Kidney (tissue), 14 donors: ENCODE measurements around the gene CCL18. TPM values are rescaled to one million over a fixed set of nuclear protein-coding genes. Genes with fewer than 3 reads are reported as not detected.
"Not testable (repeated sequence)": the region's sequence is repeated elsewhere in the genome, so short reads cannot be mapped to it uniquely, and the experiment has no call there.

Source experiments
- DNase-seq, 5 donors: peaks; one replicate each; pipeline ENCODE4 v3.0.0-alpha.2; 2013 to 2020
- FAIRE-seq: peaks from 2 replicates; lab custom pipeline; 2012; peaks lifted over from hg19 to GRCh38; lab: Jason Lieb, UNC
- H3K27ac ChIP-seq, 2 donors: one replicate each; pipeline ENCODE4 v1.7.0; 2013; ENCODE audit warnings: low read depth in 2 of 2, low read length in 2 of 2, inconsistent platforms in 1 of 2
- H3K27me3 ChIP-seq: one replicate; pipeline ENCODE4 v1.7.1; 2013; ENCODE audit warnings: low read length, inconsistent platforms; ENCODE audit not compliant: control insufficient read depth, insufficient read depth
- H3K36me3 ChIP-seq, 3 donors: one replicate each; pipeline versions ENCODE4 v1.7.0 to v1.7.1; 2013; ENCODE audit warnings: low read length in 3 of 3, control low read depth in 1 of 3, inconsistent platforms in 1 of 3; ENCODE audit not compliant: insufficient read depth in 3 of 3, control insufficient read depth in 2 of 3
- H3K4me1 ChIP-seq, 3 donors: one replicate each; pipeline versions ENCODE4 v1.7.0 to v1.7.1; 2013; ENCODE audit warnings: low read length in 3 of 3, inconsistent platforms in 1 of 3, low read depth in 1 of 3; ENCODE audit not compliant: control insufficient read depth in 2 of 3, insufficient read depth in 2 of 3
- H3K4me3 ChIP-seq, 3 donors: one replicate each; pipeline versions ENCODE4 v1.7.0 to v1.8.1; 2013; ENCODE audit warnings: low read length in 3 of 3, control low read depth in 1 of 3, inconsistent platforms in 1 of 3
- H3K9ac ChIP-seq, 3 donors: one replicate each; pipeline versions ENCODE4 v1.7.0 to v1.7.1; 2013; ENCODE audit warnings: low read length in 3 of 3, control low read depth in 1 of 3, inconsistent platforms in 1 of 3
- H3K9me3 ChIP-seq, 3 donors: one replicate each; pipeline versions ENCODE4 v1.7.0 to v1.7.1; 2013; ENCODE audit warnings: low read length in 3 of 3, control low read depth in 1 of 3, inconsistent platforms in 1 of 3; ENCODE audit not compliant: control insufficient read depth in 2 of 3, insufficient read depth in 1 of 3
- intact Hi-C: fragments of 100-400 bp; cut with DNase I; formaldehyde crosslinking; loops from one replicate; pipeline ENCODE4 v1.11.1; 2022
- polyA plus RNA-seq: library from polyadenylated mRNA; stranded (reverse); fragments of 350-450 nt; fragmentation: Illumina TruSeq; extraction: RNeasy Lipid Tissue Mini Kit (QIAGEN cat#74804); gene quantifications from one replicate; pipeline ENCODE4 v1.2.3, GENCODE V29; 2014; ENCODE audit warnings: low read depth, low replicate concordance; ENCODE audit not compliant: insufficient read depth
- total RNA-seq: library from RNA; stranded (reverse); fragmentation: NEBNext Ultra II Directional; extraction: Animal tissue kit (Norgen Biotek cat#: 25700); gene quantifications from one replicate; pipeline ENCODE4 v1.2.1, GENCODE V29; 2021
- TF ChIP-seq, protein P1 (sequence below): IDR thresholded peaks from 3 replicates; pipeline ENCODE4 v1.5.1; 2012; ENCODE audit warnings: mild to moderate bottlenecking, moderate library complexity, borderline replicate concordance; ENCODE audit not compliant: insufficient read depth; ENCODE audit errors: extremely low read depth
- donor health status: control.
- donor health status: control.
- donor health status: control.
- donor health status: control.
- donor health status: control.
- donor health status: DM: yes; HTN: yes; CAD: no.
- donor health status: Normal renal cell carcinoma (clear cell type).

The CCL18 gene
- total and polyA plus RNA-seq, 2 donors from 2014 or later: 4.5 TPM; not detected in 1

DNA sequence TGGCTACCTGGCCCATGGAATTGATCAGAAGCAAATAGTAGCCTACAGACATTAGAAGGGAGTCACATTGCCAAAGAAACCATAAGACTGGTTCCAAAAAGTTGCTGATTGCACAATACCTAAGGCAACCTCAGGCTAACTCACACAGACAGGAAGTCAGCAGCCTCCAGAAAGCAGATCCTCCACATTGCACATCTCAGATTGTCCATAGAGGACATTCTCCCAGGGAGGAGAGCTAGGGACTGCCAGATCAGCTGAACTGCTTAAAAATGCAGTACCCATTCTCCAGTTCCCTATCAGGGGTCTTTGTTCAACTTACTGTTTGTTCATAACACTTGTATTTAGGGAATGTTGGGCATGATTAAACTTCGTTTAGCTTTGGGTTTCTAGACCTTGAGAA is 21.7 kb downstream of the CCL18 start:
- TF ChIP-seq, protein P1, sequence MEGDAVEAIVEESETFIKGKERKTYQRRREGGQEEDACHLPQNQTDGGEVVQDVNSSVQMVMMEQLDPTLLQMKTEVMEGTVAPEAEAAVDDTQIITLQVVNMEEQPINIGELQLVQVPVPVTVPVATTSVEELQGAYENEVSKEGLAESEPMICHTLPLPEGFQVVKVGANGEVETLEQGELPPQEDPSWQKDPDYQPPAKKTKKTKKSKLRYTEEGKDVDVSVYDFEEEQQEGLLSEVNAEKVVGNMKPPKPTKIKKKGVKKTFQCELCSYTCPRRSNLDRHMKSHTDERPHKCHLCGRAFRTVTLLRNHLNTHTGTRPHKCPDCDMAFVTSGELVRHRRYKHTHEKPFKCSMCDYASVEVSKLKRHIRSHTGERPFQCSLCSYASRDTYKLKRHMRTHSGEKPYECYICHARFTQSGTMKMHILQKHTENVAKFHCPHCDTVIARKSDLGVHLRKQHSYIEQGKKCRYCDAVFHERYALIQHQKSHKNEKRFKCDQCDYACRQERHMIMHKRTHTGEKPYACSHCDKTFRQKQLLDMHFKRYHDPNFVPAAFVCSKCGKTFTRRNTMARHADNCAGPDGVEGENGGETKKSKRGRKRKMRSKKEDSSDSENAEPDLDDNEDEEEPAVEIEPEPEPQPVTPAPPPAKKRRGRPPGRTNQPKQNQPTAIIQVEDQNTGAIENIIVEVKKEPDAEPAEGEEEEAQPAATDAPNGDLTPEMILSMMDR: no peak
- H3K9ac ChIP-seq: no peak overlapping the region
- no peaks in the 10 kb centered on the region for H3K27me3 ChIP-seq
- H3K4me1 ChIP-seq: no peaks in the 10 kb centered on the region
- DNase-seq (no peak), FAIRE-seq (no peak)
- no peaks in the 10 kb centered on the region for H3K9me3 ChIP-seq
- intact Hi-C loops: no loop called here
- no peak overlapping the region for H3K27ac ChIP-seq
- no peak overlapping the region for H3K4me3 ChIP-seq
- H3K36me3 ChIP-seq: no peaks in the 10 kb centered on the region

DNA sequence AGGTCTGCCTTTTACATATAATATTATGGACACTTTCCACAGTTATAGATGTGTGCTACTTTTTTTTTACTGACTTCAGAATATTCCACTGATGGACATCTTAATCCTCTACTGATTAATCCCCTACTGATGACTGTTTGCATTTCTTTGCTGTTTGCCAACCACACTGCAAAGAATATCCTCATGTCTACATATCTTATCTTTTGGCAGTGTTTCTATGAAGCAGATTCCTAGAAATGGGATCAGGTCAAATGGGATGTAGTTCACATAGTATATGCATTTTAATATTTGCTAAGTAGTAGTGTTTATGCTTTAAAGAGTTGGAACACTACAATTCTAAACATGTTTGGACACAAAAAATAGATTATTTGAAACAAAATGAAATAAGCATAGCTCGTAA is 22.7 kb downstream of the CCL18 start:
- H3K4me3 ChIP-seq: no peak overlapping the region
- FAIRE-seq: no peak
- no peak for DNase-seq
- H3K27me3 ChIP-seq: no peaks in the 10 kb centered on the region
- TF ChIP-seq, protein P1: no peak
- H3K9ac ChIP-seq: no peak overlapping the region
- H3K9me3 ChIP-seq: no peaks in the 10 kb centered on the region
- intact Hi-C loops: no loop called here
- no peak overlapping the region for H3K27ac ChIP-seq
- no peaks in the 10 kb centered on the region for H3K36me3 ChIP-seq
- no peaks in the 10 kb centered on the region for H3K4me1 ChIP-seq

DNA sequence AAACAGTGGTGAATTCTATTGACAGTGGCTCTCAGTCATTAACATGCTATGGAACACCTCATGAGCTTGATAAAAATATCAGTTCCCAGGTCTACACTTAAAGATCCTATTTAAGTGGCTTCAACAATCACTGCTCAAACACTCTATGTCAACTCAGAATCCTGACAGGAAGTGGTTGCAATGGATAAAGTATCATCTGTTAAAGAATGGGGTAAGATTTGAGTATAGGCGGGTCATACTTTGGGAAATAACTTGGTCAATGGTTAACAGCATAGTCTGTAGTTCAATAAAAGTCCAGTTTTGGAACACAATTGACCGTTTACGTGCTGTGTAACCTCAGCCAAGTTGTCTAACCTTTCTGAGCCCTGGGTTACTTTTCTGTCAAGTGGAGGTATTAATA is 23.4 kb downstream of the CCL18 start:
- H3K27me3 ChIP-seq, H3K9me3 ChIP-seq, H3K9ac ChIP-seq, FAIRE-seq, H3K36me3 ChIP-seq, H3K27ac ChIP-seq, H3K4me3 ChIP-seq, intact Hi-C loops, H3K4me1 ChIP-seq, DNase-seq: not testable (repeated sequence)

DNA sequence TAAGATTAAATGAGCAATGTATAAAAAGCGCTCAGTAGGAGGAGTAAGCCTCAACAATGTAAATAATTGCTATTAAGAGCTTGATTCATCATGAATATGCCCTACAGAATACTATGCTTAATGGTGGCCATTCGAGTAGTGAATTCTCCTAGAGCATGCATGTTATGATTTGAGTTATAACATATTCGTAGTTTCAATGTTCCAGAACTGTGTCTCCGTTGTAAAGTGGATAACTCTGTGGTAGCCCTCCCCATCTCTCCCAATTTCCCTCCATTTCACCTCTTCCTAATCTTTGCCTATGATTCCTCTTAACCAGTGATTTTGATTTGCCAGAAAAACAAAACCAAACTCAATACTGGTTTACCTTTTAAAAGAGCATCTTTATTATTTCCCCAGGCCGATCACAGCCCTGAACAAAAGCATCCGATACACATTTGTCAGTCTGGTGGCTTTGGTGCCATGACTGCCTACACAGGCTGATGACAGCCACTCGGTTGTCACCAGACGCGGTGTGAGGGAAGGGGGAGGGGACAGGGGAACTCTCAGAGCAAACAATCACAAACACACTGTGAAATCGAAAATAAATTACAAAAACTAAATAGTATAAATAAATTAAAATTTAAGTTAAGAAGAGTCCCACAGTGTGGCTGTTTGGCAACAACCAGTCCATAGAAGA is 24.0 kb downstream of the CCL18 start:
- H3K9me3 ChIP-seq, H3K9ac ChIP-seq, H3K27me3 ChIP-seq, H3K4me1 ChIP-seq, FAIRE-seq, H3K36me3 ChIP-seq, H3K4me3 ChIP-seq, DNase-seq, intact Hi-C loops, H3K27ac ChIP-seq: not testable (repeated sequence)
